Measurements from ENCODE around the gene GABPB2.

Gene GABPB2

GRCh38 chr1:151134991-151135390 is 64.4 kb downstream of the GABPB2 start:
- Mint-ChIP-seq H3K4me1 (peaks cover 13% of the 10 kb centered on the region), H3K27me3 (no peaks in the 10 kb centered on the region), H3K36me3 (no peaks in the 10 kb centered on the region), H3K9me3 (no peaks in the 10 kb centered on the region), H3K4me3 (no peak overlapping the region), H3K27ac (no peak overlapping the region)
- no peak for ATAC-seq

GRCh38 chr1:151135433-151136385 is 65.1 kb downstream of the GABPB2 start:
- no peak for ATAC-seq
- H3K36me3 Mint-ChIP-seq = no peaks in the 10 kb centered on the region
- no peaks in the 10 kb centered on the region for H3K9me3 Mint-ChIP-seq
- H3K27ac Mint-ChIP-seq = no peak overlapping the region
- H3K27me3 Mint-ChIP-seq = no peaks in the 10 kb centered on the region
- peaks cover 12% of the 10 kb centered on the region for H3K4me1 Mint-ChIP-seq
- H3K4me3 Mint-ChIP-seq = no peak overlapping the region

GRCh38 chr1:151137789-151138188 is 67.2 kb downstream of the GABPB2 start:
- no peak overlapping the region for H3K4me3 Mint-ChIP-seq
- no peaks in the 10 kb centered on the region for H3K36me3 Mint-ChIP-seq
- ATAC-seq = no peak
- H3K4me1 Mint-ChIP-seq = peaks cover 8% of the 10 kb centered on the region
- H3K27me3 Mint-ChIP-seq = no peaks in the 10 kb centered on the region
- no peak overlapping the region for H3K27ac Mint-ChIP-seq
- no peaks in the 10 kb centered on the region for H3K9me3 Mint-ChIP-seq

GRCh38 chr1:151142411-151143056 is 72.0 kb downstream of the GABPB2 start:
- Mint-ChIP-seq H3K9me3 (no peaks in the 10 kb centered on the region), H3K27me3 (peaks cover 11% of the 10 kb centered on the region), H3K4me1 (peaks cover 18% of the 10 kb centered on the region), H3K4me3 (no peak overlapping the region), H3K36me3 (no peaks in the 10 kb centered on the region), H3K27ac (no peak overlapping the region)
- ATAC-seq = no peak

- Mint-ChIP-seq H3K4me3 (no peak overlapping the region), H3K27ac (no peak overlapping the region), H3K4me1 (peaks cover 18% of the 10 kb centered on the region), H3K27me3 (peaks cover 11% of the 10 kb centered on the region), H3K9me3 (no peaks in the 10 kb centered on the region), H3K36me3 (no peaks in the 10 kb centered on the region)
- no peak for ATAC-seq
Observed at GRCh38 chr1:151143057-151143435, 72.5 kb downstream of the GABPB2 start.

GRCh38 chr1:151143986-151144385 is 73.4 kb downstream of the GABPB2 start:
- H3K4me1 Mint-ChIP-seq = peaks cover 18% of the 10 kb centered on the region
- H3K27me3 Mint-ChIP-seq = peaks cover 11% of the 10 kb centered on the region
- H3K4me3 Mint-ChIP-seq = no peak overlapping the region
- no peak overlapping the region for H3K27ac Mint-ChIP-seq
- ATAC-seq = no peak
- no peaks in the 10 kb centered on the region for H3K36me3 Mint-ChIP-seq
- H3K9me3 Mint-ChIP-seq = no peaks in the 10 kb centered on the region

GRCh38 chr1:151144474-151145303 is 74.1 kb downstream of the GABPB2 start:
- Mint-ChIP-seq H3K27ac (no peak overlapping the region), H3K4me3 (no peak overlapping the region), H3K36me3 (no peaks in the 10 kb centered on the region), H3K4me1 (peaks cover 18% of the 10 kb centered on the region), H3K9me3 (no peaks in the 10 kb centered on the region), H3K27me3 (peaks cover 11% of the 10 kb centered on the region)
- no peak for ATAC-seq

GRCh38 chr1:151145304-151146071 is 74.9 kb downstream of the GABPB2 start:
- H3K27me3 Mint-ChIP-seq = peaks cover 11% of the 10 kb centered on the region
- H3K4me1 Mint-ChIP-seq = peaks cover 18% of the 10 kb centered on the region
- no peaks in the 10 kb centered on the region for H3K9me3 Mint-ChIP-seq
- no peak for ATAC-seq
- H3K36me3 Mint-ChIP-seq = no peaks in the 10 kb centered on the region
- H3K4me3 Mint-ChIP-seq = peak overlapping the region; percentile 86
- no peak overlapping the region for H3K27ac Mint-ChIP-seq

- ATAC-seq = peak; percentile 14
- H3K27me3 Mint-ChIP-seq = peaks cover 11% of the 10 kb centered on the region
- H3K4me1 Mint-ChIP-seq = peaks cover 18% of the 10 kb centered on the region
Observed at GRCh38 chr1:151146072-151146411, 75.5 kb downstream of the GABPB2 start.

GRCh38 chr1:151146412-151147131 is 76.0 kb downstream of the GABPB2 start, which contains the start of gene SEMA6C:
Gene SEMA6C (minus strand): TSS chr1:151146631. CDS start chr1:151142621, 4,010 bp downstream.
- Mint-ChIP-seq H3K27ac (peak within 1 kb of the TSS; percentile 3), H3K4me3 (peak within 1 kb of the TSS; percentile 86), H3K27me3 (peaks cover 11% of the 10 kb centered on the region), H3K9me3 (no peaks in the 10 kb centered on the region), H3K36me3 (no peaks in the 10 kb centered on the region), H3K4me1 (peaks cover 18% of the 10 kb centered on the region)
- ATAC-seq = peak; percentile 99

More at GRCh38 chr1:151146072-151146411, 75.5 kb downstream of the GABPB2 start:
- peak overlapping the region; percentile 86 for H3K4me3 Mint-ChIP-seq
- no peaks in the 10 kb centered on the region for H3K9me3 Mint-ChIP-seq
- H3K27ac Mint-ChIP-seq = peak overlapping the region; percentile 3
- H3K36me3 Mint-ChIP-seq = no peaks in the 10 kb centered on the region

- Mint-ChIP-seq H3K9me3 (no peaks in the 10 kb centered on the region), H3K27me3 (peaks cover 11% of the 10 kb centered on the region), H3K4me3 (peak overlapping the region; percentile 86), H3K4me1 (peaks cover 16% of the 10 kb centered on the region), H3K36me3 (no peaks in the 10 kb centered on the region), H3K27ac (peak overlapping the region; percentile 3)
- no peak for ATAC-seq
Observed at GRCh38 chr1:151147132-151147503, 76.6 kb downstream of the GABPB2 start.

- Mint-ChIP-seq H3K27ac (no peak overlapping the region), H3K27me3 (peaks cover 11% of the 10 kb centered on the region)
- ATAC-seq = no peak
Observed at GRCh38 chr1:151147665-151148064, 77.1 kb downstream of the GABPB2 start.

GRCh38 chr1:151156515-151156819 is 85.9 kb downstream of the GABPB2 start, which contains the start of gene TNFAIP8L2:
Gene TNFAIP8L2 (plus strand): TSS chr1:151156649. CDS start chr1:151158698, 2,049 bp downstream.
- Mint-ChIP-seq H3K4me3 (peak within 1 kb of the TSS; percentile 95), H3K36me3 (peaks cover 30% of the 10 kb centered on the region), H3K27ac (peak within 1 kb of the TSS; percentile 85), H3K9me3 (no peaks in the 10 kb centered on the region), H3K4me1 (peaks cover 38% of the 10 kb centered on the region), H3K27me3 (no peaks in the 10 kb centered on the region)
- peak; percentile 94 for ATAC-seq

More at GRCh38 chr1:151147665-151148064, 77.1 kb downstream of the GABPB2 start:
- peak overlapping the region; percentile 2 for H3K4me3 Mint-ChIP-seq
- no peaks in the 10 kb centered on the region for H3K36me3 Mint-ChIP-seq
- peaks cover 11% of the 10 kb centered on the region for H3K4me1 Mint-ChIP-seq
- H3K9me3 Mint-ChIP-seq = no peaks in the 10 kb centered on the region

- Mint-ChIP-seq H3K4me1 (peaks cover 38% of the 10 kb centered on the region), H3K4me3 (peak overlapping the region; percentile 95), H3K27me3 (no peaks in the 10 kb centered on the region), H3K36me3 (peaks cover 30% of the 10 kb centered on the region), H3K27ac (peak overlapping the region; percentile 85), H3K9me3 (no peaks in the 10 kb centered on the region)
- ATAC-seq = peak; percentile 67
Observed at GRCh38 chr1:151157067-151157531, 86.5 kb downstream of the GABPB2 start.

All from stimulated activated memory B cell treated with anti-CD40 and anti-IgM and Interleukin-4, amounts not matched to agents 10 μg/mL and 1 μg/mL and 100 μg/mL, for 72 hours (primary cell).